ENCODE results near the gene PRKCA. TPM values are rescaled to one million over a fixed set of nuclear protein-coding genes. Genes with fewer than 3 reads are reported as not detected.

The PRKCA gene
- total and polyA plus RNA-seq, 2 of the 13 experiments (the other 11 are each of a cell fraction or from before 2014, with no cell fraction given) = 18.5 to 21.5 TPM

DNA sequence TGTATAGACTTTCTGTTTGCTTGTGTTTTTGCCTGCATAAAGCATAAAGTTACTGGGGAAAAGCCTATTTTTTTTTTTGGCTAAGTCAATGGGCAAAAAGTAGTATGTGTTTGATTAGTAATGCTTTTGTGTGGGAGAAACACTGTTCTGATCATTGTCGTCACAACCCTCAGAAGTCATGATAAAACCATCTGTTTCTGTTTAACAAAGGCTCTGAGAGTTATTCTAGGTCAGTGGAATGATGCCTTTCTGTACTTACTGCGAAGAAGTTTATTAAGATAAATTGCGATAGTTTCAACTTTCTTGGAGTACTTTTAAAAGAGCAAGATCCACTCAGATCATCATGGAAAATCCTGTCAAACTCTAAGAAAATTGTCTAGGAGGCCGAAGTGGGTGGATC is 80.9 kb downstream of the PRKCA start (continued):
- TF ChIP-seq, protein P1, sequence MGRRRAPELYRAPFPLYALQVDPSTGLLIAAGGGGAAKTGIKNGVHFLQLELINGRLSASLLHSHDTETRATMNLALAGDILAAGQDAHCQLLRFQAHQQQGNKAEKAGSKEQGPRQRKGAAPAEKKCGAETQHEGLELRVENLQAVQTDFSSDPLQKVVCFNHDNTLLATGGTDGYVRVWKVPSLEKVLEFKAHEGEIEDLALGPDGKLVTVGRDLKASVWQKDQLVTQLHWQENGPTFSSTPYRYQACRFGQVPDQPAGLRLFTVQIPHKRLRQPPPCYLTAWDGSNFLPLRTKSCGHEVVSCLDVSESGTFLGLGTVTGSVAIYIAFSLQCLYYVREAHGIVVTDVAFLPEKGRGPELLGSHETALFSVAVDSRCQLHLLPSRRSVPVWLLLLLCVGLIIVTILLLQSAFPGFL (CRISPR knock-in tag; IDR thresholded peaks at IDR 0.05) = no peak
- TF ChIP-seq MTF1 (CRISPR knock-in tag; IDR thresholded peaks at IDR 0.05) = no peak

DNA sequence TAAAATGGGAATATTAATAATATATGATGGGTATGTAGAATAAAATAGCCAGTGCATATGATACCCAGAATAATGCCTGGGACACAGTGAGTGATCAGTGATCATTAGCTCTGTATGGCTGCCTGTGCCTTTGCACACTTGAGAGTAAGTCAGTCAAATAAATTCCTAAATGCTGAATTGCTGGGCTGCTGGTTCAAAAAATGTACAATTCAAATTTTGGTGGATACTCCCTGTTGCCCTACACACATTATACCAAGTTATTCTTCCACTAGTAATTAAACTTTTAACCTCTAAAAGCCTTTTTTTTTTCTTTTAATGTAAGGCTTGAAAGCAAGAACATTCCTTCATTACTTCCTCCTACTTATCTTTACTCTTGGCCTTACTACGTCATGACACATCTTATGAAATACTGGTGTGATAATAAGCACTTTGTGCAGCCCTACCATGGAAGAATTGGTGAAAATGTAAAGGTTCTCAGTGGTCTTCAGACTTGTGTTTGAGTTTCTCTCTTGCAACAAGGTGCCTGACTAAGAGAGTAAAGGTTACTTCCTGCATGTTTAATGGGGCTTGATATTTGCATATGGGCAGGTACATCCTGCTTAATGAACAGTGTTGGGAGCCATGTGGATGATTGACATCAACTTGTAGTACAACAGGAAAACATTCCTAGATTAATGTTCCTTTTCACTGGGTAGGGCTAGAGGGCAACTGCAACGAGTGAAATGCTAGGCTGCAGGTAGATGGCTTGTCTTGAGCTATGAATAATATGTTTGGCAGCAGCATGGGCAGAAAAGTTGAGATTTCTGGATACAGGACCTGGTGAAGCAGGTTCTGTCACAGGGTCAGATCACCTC is 84.3 kb downstream of the PRKCA start:
- Histone ChIP-seq H3K27me3 (ENCODE audit: control insufficient read depth in 1 of 2, insufficient read depth in 2 of 2, low read length in 2 of 2) (no peaks in the 10 kb centered on the region), H2AFZ (ENCODE audit: low read length) (no peak overlapping the region), H4K20me1 (ENCODE audit: insufficient read depth, low read length) (no peaks in the 10 kb centered on the region), H3K4me3 (replicated peaks in 1 of 3; ENCODE audit: insufficient read depth in 1 of 3, low read depth in 2 of 3, low read length in 3 of 3) (no peak overlapping the region), H3K9me3 (ENCODE audit: low read length) (no peaks in the 10 kb centered on the region), H3K27ac (ENCODE audit: extremely low read length, insufficient read depth, low read length) (peak overlapping the region; percentile 51), H3K4me2 (ENCODE audit: low read depth, low read length) (peak overlapping the region; percentile 38), H3K36me3 (replicated peaks in 1 of 2; ENCODE audit: control insufficient read depth in 1 of 2, insufficient read depth in 2 of 2, low read length in 2 of 2) (peaks cover 0 to 22% of the 10 kb centered on the region in 2 experiments; a peak in 3 of 5 replicates), H3K79me2 (ENCODE audit: insufficient read depth, low read length) (peaks cover 22% of the 10 kb centered on the region), H3K4me1 (ENCODE audit: insufficient read depth, low read length) (peaks cover 31% of the 10 kb centered on the region), H3K9ac (ENCODE audit: insufficient read depth, low read depth, low read length) (peak overlapping the region; percentile 14; the same call in 1 of the 2 replicates)
- under 1% methylated on average over 2 of the region's 2 CpGs for WGBS (ENCODE audit: low lambda C conversion rate)
- in situ Hi-C loops (cut with HindIII; ENCODE audit: extremely low pct_ligation_motif_present, low pct_unique_long_range_greater_than_20kb) = no loop called here
- ChIA-PET POLR2A (no interaction called here), CTCF (ENCODE audit: low intra/inter-chr PET ratio, low total read pairs) (no interaction called here)
- BruUV-seq (replicated peaks) = no TSS peak
- FAIRE-seq = peak; percentile 67
- intact Hi-C loops (cut with micrococcal nuclease; ENCODE audit: unreplicated experiment) = loop anchor here (5.0 kb wide), 1 partner anchor 44 kb away; no protein-coding TSS in a partner anchor
- ATAC-seq = peak; percentile 88
- peak; percentile 85 for DNase-seq (ENCODE audit: low spot score)
- TF ChIP-seq DPF2 (CRISPR knock-in tag; IDR thresholded peaks at IDR 0.05; ENCODE audit: borderline replicate concordance, low read depth) (no peak), MIER2 (CRISPR knock-in tag; IDR thresholded peaks at IDR 0.05) (no peak), SMAD9 (CRISPR knock-in tag; IDR thresholded peaks at IDR 0.05) (no peak), ZNF335 (CRISPR knock-in tag; IDR thresholded peaks at IDR 0.05) (no peak), ELF3 (CRISPR knock-in tag; IDR thresholded peaks at IDR 0.05) (peak; percentile 64), ZNF883 (CRISPR knock-in tag; IDR thresholded peaks at IDR 0.05; ENCODE audit: not compliant biosample characterization) (no peak), FIP1L1 (IDR thresholded peaks at IDR 0.05; ENCODE audit: borderline replicate concordance, insufficient read depth, low read depth, low read length) (no peak), HMGA1 (CRISPR knock-in tag; conservative IDR thresholded peaks at IDR 0.05) (no peak)
- TF ChIP-seq, protein P2, sequence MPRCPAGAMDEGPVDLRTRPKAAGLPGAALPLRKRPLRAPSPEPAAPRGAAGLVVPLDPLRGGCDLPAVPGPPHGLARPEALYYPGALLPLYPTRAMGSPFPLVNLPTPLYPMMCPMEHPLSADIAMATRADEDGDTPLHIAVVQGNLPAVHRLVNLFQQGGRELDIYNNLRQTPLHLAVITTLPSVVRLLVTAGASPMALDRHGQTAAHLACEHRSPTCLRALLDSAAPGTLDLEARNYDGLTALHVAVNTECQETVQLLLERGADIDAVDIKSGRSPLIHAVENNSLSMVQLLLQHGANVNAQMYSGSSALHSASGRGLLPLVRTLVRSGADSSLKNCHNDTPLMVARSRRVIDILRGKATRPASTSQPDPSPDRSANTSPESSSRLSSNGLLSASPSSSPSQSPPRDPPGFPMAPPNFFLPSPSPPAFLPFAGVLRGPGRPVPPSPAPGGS (CRISPR knock-in tag; IDR thresholded peaks at IDR 0.05) = no peak
- TF ChIP-seq, protein P3, sequence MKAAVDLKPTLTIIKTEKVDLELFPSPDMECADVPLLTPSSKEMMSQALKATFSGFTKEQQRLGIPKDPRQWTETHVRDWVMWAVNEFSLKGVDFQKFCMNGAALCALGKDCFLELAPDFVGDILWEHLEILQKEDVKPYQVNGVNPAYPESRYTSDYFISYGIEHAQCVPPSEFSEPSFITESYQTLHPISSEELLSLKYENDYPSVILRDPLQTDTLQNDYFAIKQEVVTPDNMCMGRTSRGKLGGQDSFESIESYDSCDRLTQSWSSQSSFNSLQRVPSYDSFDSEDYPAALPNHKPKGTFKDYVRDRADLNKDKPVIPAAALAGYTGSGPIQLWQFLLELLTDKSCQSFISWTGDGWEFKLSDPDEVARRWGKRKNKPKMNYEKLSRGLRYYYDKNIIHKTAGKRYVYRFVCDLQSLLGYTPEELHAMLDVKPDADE (CRISPR knock-in tag; IDR thresholded peaks at IDR 0.05) = no peak
- TF ChIP-seq, protein P4, sequence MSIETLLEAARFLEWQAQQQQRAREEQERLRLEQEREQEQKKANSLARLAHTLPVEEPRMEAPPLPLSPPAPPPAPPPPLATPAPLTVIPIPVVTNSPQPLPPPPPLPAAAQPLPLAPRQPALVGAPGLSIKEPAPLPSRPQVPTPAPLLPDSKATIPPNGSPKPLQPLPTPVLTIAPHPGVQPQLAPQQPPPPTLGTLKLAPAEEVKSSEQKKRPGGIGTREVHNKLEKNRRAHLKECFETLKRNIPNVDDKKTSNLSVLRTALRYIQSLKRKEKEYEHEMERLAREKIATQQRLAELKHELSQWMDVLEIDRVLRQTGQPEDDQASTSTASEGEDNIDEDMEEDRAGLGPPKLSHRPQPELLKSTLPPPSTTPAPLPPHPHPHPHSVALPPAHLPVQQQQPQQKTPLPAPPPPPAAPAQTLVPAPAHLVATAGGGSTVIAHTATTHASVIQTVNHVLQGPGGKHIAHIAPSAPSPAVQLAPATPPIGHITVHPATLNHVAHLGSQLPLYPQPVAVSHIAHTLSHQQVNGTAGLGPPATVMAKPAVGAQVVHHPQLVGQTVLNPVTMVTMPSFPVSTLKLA (IDR thresholded peaks at IDR 0.05) = no peak
- TF ChIP-seq, protein P5, sequence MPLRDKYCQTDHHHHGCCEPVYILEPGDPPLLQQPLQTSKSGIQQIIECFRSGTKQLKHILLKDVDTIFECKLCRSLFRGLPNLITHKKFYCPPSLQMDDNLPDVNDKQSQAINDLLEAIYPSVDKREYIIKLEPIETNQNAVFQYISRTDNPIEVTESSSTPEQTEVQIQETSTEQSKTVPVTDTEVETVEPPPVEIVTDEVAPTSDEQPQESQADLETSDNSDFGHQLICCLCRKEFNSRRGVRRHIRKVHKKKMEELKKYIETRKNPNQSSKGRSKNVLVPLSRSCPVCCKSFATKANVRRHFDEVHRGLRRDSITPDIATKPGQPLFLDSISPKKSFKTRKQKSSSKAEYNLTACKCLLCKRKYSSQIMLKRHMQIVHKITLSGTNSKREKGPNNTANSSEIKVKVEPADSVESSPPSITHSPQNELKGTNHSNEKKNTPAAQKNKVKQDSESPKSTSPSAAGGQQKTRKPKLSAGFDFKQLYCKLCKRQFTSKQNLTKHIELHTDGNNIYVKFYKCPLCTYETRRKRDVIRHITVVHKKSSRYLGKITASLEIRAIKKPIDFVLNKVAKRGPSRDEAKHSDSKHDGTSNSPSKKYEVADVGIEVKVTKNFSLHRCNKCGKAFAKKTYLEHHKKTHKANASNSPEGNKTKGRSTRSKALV (CRISPR knock-in tag; IDR thresholded peaks at IDR 0.05) = no peak

Data from HepG2 (cell line).